SKM-1 treated with dmso at 0.1 percent for 144 hours (cell line): ENCODE results near the gene ZNF12.

Experiments used
- DNase-seq: peaks from one replicate; lab custom pipeline; 2025; ENCODE audit not compliant: unreplicated experiment; lab: John Stamatoyannopoulos, UW

The ZNF12 gene

DNA sequence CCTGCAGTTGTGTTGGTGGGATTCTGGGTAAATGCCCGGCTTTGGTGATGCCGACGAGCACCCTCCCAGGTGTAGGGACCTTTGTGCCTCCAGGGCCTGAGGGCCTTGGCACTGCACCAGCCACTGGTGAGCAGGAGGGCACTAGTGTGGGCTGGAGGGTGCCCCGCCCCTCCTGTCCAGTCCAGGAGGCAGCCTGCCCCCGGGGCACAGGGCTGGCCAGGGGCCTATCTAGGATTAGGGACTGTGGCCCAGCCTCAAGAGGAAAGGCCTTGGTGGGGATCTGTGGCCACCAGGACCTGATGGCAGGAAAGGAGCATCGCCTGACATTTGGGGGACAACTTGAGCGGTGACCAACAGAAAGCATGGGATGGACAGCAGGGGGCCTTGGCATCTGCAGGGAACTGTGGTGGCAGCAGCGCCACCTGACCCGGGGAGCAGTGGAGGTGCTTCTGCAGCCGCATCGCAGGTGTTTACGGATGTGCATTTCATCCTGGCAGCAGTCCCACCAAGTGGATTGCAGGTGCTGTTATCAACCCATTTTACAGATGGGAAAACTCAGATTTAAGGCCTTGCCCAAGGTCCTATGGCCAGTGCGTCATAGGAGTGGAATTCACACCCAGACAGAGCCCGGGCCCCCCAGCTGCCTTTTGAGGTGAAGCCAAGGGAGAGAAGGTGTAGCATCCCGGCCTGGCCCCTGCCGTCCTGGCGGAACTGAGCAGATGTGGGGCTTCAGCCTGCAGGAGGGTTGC, 58.5 kb downstream of the ZNF12 start:
- DNase-seq = no peak

DNA sequence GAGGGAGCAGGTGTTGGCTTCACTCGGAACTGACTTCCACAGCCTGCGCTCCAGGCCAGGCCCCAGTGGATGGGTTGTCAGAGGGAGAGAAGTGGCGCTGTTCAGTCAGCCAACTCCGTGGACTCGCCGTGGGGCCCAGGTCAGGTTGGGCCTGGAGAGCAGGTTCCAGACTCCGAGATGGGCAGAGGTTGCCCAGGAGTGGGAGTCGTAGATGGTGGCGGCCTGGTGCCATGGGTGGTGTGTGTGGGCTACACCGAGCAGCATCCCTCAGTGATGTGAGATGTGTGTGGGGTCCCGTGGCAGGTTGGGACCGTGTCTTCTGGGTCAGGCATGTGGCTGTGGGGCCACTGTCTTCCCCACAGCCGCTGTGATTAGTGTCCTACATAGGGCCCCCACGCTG, 59.2 kb downstream of the ZNF12 start:
- no peak for DNase-seq

DNA sequence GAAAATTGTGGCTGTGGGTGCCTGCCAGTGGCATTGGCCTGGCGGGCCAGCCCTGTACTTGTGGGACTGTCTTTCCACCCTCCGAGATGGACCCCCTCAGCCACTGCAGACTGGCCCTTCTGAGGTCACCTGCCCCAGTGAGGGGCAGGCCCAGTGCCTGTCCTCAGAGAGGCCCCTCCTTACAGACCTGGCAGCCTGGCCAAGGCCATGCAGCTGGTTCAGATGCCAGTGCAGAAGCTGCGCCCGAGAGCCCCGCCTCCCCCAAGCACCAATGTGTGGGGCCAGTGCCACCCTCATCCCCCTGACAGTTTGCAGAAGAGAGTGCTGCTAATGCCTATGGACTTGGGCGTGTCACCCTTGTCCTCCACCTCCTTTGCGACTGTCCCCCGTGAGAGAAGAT, 59.7 kb downstream of the ZNF12 start:
- no peak for DNase-seq

DNA sequence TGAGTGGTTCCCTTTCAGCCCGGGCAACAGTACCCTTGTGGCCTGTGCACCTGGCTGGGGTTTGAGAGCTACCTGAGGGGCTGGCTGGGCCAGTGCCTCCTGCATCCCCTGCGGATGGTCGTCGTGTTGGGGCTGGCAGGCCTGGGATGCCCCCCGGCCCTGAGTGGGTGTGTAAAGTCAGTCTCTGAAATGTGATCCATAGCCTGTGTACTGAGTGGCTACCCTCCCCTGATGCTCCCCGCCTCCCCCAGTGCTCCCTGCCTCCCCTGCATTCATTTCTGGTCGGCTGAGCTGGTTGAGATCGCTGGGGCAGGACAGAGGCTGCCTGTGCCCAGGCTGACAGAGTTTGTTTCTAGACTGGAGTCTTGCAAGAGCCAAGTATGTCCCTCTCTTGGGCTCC, 60.3 kb downstream of the ZNF12 start:
- no peak for DNase-seq

DNA sequence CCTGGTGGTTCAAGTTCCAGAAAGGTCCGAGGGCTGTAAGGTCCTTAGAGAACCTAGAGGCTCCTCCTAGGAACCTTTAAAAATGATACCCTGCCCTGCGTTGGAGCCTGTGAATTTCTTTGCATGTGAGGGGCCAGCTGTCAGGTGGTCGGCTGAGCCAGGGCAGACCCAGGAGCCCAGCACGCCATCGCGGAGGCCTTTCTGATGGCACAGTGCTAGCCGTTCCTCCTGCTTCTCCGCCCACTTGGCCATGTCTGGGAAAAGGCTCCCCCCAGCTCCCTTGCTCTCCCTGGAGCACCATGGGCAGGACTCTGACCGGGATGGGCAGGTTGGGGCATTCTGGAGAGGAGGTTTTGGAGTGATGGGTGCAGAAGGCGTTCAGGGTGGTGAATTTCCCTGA, 62.0 kb downstream of the ZNF12 start:
- DNase-seq = no peak

DNA sequence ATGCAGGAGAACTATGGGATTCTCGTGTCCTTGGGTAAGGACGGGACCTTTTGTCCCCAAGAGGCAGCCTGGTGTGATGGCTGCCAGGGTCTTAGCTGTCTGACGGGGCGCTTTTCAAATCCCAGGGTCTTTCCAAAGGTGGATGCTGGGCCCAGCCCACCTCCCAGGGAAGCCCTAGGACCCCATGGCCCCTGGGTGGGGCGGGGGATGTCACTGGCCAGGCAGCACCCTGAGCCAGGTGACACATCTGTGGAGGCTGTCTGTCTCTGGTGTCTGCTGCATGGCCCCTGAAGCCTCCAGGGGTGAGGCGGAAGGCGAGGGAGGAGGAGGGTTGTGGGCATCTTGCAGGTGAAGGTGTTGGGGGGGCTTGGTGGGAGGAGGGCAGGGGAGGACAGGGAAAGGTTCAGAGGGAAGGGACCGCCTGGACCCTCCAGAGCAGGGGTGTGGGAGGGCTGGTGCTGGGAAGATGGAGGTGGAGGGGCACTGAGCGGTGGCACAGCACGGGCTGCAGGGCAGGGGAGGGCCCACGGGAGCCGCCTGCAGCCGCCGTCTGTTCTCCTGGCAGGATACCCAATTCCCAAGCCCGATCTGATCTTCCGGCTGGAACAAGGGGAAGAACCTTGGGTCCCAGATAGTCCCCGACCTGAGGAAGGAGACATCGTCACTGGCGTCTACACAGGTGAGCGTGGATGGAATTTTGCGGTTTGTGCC, 62.7 kb downstream of the ZNF12 start:
- DNase-seq = no peak

DNA sequence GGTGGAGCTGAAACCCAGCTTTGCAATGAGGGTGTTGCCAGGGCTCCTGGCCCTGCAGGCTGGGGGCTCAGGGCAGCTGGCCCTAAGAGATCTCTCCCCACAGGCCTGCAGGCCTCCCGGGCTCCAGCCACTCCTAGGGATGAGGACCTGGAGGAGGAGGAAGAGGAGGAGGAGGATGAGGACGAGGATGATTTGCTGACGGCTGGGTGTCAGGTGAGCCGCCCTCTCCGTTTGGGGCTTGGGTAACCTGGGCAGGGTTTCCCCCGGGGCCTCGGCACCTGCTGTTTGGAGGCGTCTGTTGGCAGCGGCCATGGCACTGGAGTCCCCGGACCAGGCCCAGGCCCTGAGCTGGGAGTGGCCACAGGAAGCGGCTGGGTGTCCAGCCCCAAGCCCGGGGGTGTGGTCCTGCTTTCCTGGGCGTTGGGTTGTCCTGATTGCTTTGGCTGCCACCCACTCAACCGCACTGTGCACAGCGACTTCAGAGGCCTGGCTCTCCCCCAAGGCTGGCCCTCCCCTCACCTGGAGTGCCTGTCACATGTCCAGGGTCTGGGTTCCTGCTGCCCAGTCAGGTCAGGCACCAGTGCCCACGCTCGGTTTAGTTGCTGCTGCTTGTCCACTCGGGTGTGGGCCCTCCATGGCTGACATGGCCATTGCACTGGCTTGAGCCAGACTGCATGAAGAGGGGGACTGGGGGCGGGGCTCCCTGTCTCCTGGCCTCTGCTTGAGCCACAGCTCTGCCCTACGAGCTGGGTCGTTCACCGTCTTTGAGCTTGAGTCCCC, 63.7 kb downstream of the ZNF12 start:
- DNase-seq = no peak

DNA sequence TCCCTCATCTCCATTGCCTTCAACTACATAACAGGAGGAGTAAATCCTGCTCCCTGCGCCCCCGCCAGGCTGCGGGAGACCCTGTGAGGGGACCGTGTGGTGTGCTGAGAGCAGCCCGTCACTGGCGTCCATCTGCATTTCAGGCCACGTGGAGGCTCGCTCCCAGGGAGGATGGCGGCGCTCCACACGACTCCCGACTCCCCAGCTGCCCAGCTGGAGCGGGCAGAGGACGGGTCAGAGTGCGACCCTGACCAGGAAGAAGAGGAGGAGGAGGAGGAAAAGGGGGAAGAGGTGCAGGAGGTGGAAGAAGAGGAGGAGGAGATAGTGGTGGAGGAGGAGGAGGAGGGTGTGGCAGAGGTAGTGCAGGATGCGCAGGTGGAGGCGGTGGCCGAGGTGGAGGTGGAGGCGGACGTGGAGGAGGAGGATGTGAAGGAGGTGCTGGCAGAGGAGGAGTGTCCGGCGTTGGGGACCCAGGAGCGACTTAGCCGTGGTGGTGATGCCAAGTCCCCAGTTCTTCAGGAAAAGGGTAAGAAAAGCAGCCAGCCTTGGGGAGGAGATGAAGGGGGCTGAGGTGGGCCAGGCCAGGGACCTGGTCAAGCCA, 64.4 kb downstream of the ZNF12 start:
- DNase-seq = no peak

DNA sequence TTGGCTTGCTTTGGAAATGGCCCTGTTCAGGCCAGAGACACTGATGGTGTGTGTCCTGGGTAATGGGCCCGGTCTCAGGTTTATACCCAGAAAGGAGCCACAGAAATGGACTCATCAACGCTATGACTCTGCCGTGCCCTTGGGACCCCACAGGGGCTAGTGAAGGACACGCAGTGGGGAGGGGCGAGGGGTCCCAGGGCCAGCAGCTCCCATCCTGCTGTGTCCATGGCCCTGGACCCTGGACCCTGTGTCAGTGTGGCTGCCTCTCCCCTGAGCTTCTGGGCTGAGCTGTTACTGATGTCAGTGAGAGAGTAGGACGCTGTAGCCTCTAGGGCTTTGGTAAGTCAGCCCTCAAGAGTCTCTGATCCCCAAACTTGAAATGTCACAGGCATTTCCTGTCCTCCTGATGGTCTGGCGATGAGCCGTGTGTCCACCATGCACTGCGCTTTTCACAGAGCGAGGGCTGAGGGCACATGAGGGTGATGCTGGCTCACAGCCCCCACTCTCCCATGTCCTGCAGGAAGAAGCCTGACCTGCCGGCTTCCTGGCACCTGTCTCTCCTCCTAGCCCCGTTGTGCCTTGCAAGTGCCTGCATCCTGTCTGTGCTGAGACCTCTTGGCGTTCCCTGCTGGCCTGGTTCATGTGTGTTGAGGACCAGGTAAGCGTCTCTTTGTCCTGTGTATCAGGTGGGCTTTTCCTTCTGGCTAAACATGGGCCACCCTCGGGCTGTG, 65.3 kb downstream of the ZNF12 start:
- no peak for DNase-seq

DNA sequence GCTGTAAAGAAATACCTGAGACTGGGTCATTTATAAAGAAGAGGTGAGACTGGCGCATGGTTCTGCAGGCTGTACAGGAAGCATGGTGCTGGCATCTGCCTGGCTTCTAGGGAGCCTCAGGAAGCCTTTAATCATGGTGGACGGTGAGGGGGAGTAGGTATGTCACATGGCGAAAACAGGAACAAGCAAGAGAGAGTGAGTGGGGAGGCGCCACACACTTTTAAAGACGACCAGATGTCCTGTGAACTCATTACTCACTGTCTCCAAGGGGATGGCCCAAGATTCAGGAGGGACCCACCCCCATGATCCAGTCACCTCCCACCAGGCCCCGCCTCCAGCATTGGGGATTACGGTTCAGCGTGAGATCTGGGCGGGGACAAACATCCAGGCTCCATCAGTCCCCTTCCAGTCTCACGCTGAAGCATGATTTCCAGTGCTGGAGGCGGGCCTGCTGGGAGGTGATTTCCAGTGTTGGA, 66.5 kb downstream of the ZNF12 start:
- no peak for DNase-seq

DNA sequence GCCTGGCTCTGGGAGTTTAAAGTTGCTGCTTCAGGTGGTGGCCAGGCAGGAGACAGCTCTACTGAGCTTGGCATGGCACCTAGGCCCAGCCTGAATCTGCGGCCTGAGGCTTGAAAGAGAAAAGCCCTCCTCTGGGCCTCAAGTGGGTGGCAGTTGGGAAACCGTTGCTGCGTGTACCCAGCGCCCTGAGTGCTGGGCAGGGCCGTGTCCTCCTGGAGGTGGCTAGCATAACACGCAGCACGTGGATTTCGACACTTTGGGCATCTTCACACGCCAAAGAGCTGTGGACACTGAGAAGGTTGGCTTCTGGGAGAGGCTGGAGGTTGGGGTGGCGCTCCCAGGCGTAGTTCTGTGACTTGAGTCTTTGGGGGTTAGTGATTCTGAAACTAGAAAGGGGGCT, 67.1 kb downstream of the ZNF12 start:
- DNase-seq = no peak

DNA sequence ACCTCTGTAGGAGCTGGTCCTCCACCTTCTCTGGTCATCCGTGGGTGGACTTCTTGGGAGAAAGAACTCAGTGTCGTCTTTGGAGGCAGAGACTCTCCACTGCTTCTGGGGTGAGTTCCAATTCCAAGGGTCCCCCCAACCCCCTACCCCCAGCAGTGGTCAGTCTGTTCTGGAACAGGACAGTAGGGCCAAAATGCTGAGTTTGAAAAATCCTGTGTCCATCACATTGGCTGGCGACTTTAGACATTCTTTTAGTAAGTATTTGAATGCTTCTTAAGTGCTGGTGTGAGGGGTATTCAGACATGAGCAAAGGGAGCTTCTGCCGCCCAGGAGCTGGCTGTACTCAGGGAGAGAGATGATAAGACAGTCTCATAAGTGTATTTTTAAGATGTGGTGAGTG, 67.7 kb downstream of the ZNF12 start:
- DNase-seq = no peak
